SH-SY5Y (cell line): ENCODE measurements around the gene SUSD3.

ENCODE experiments used
- GATA2 ChIP-seq: IDR thresholded peaks from 2 replicates; pipeline ENCODE4 v1.6.1; 2011; ENCODE audit warnings: mild to moderate bottlenecking, low read depth, low read length
- GATA3 ChIP-seq: IDR thresholded peaks from 2 replicates; pipeline ENCODE4 v1.6.1; 2011; ENCODE audit warnings: low read depth, mild to moderate bottlenecking, low read length, moderate library complexity

SUSD3 gene

DNA sequence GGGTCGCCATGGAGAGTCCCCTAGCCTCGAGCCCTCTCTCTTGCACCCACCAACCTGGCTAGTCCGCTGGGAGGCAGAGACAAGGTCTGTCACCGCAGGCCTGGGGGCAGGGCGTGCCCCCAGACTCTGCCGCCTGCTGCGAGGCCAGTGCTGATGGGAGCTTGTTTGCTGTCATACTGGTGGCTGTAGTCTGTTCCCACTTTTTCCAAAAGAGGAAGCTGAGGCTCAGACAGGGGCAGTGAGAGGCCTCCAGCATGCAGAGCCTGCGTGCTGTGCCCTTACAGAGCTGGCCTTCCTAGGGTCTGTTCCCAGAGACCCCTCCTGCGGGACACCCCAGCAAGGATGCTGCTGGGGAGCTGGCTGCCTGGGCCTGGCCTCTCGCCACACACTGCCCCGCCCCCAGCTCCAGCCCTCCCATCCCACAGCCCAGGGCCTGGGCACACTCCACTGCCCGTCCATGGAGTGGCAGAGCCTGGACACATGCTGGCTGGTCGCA lies 21.0 kb upstream of the SUSD3 start:
- TF ChIP-seq GATA3 (no peak), GATA2 (no peak)

DNA sequence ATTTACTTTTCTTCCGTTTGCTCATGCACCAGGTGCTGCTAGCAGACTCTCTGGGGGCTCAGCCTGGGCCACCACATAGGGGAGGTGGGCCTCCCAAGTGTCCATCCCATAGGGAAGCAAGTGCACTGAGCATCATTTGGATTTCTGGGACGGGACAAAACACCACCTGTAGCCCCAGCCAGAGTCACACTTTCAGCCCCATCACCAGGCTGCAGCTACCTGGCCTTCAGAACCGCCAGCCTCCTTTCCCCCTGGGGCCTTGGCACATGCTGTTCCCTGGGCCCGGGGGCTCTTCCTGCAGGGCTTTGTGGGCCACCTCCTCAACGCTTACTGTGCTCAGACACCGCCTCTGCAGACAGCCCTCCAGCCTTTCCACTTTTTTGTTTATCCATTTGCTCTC lies 19.6 kb upstream of the SUSD3 start:
- TF ChIP-seq GATA2 (no peak), GATA3 (no peak)

GRCh38 chr9:93039456-93039855 lies 19.0 kb upstream of the SUSD3 start:
- TF ChIP-seq GATA3 = no peak
- no peak for TF ChIP-seq GATA2

GRCh38 chr9:93039976-93040375 lies 18.5 kb upstream of the SUSD3 start:
- TF ChIP-seq GATA2 = no peak
- TF ChIP-seq GATA3 = no peak

DNA sequence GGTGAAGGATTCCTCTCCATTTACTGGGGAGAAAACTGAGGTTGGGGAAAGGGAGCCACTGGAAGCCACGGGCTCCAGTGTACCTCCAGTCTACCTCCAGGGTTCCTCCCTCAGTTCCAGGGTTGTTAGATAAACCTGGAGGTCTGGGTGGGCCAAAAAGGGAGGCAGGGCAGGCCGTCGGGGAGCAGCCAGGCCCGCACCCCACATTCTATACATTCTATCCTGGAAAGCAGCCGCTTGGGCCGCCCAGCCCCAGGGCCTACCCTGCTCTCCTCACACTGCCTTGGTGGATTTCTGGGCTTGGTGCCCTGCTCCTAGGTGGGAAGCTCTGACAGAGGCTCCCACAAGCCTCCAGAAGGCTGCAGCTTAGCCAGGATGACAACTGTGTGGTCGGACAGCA lies 18.1 kb upstream of the SUSD3 start:
- TF ChIP-seq GATA3 (no peak), GATA2 (no peak)

- TF ChIP-seq GATA3 = no peak
- no peak for TF ChIP-seq GATA2
Measured at GRCh38 chr9:93041108-93041802, 17.2 kb upstream of the SUSD3 start.

- TF ChIP-seq GATA3 = no peak
- no peak for TF ChIP-seq GATA2
Measured at GRCh38 chr9:93043122-93043521, 15.4 kb upstream of the SUSD3 start.

- TF ChIP-seq GATA2 (no peak), GATA3 (no peak)
Measured at GRCh38 chr9:93045521-93045920, 13.0 kb upstream of the SUSD3 start.

- TF ChIP-seq GATA2 (no peak), GATA3 (no peak)
Measured at GRCh38 chr9:93048566-93049448, 9.7 kb upstream of the SUSD3 start.

- TF ChIP-seq GATA2 (no peak), GATA3 (no peak)
Measured at GRCh38 chr9:93049491-93049890, 9.0 kb upstream of the SUSD3 start.

DNA sequence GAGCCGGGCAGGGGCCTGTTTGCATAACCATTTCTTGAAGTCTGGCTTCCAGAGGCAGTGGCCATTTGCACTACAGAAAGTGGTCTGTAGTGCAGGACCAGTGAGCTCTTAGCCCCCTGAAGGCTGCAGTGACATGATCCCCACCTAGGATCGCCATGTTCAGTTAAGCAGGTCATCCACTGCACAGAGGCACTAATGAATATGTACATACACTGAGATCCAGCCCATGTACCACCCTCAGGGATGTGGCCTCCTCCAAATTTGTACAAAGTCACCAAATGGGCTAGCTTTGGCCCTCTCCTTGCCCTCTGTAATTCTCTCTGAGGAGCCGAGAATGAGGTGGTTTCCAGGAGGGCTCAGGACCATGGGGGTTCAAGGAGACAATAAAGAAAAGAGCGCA lies 8.3 kb upstream of the SUSD3 start:
- TF ChIP-seq GATA2 (no peak), GATA3 (no peak)

GRCh38 chr9:93051680-93052089 lies 6.8 kb upstream of the SUSD3 start:
- TF ChIP-seq GATA3 = no peak
- no peak for TF ChIP-seq GATA2

- TF ChIP-seq GATA2 (no peak), GATA3 (no peak)
Measured at GRCh38 chr9:93052791-93053540, 5.5 kb upstream of the SUSD3 start.

- no peak for TF ChIP-seq GATA2
Measured at GRCh38 chr9:93053781-93054331, 4.6 kb upstream of the SUSD3 start.
